Fibroblast of mammary gland (primary cell): Measurements from ENCODE around the gene KRT2.

Experiments used
- DNase-seq: peaks from one replicate; pipeline ENCODE4 v3.0.0-alpha.2; 2010; ENCODE audit warnings: low read depth
- H3K4me3 ChIP-seq: 2 replicates; pipeline ENCODE4 v1.5.1; 2011; ENCODE audit warnings: low read depth, mild to moderate bottlenecking, low read length, moderate library complexity; ENCODE audit not compliant: control insufficient read depth
- TF ChIP-seq, protein P1 (sequence below): conservative IDR thresholded peaks from 2 replicates; pipeline ENCODE4 v1.5.1; 2011; ENCODE audit warnings: low read depth, low read length, inconsistent platforms; ENCODE audit not compliant: control insufficient read depth, insufficient read depth

Gene KRT2

GRCh38 chr12:52613384-52614030, 38.5 kb downstream of the KRT2 start:
- TF ChIP-seq, protein P1, sequence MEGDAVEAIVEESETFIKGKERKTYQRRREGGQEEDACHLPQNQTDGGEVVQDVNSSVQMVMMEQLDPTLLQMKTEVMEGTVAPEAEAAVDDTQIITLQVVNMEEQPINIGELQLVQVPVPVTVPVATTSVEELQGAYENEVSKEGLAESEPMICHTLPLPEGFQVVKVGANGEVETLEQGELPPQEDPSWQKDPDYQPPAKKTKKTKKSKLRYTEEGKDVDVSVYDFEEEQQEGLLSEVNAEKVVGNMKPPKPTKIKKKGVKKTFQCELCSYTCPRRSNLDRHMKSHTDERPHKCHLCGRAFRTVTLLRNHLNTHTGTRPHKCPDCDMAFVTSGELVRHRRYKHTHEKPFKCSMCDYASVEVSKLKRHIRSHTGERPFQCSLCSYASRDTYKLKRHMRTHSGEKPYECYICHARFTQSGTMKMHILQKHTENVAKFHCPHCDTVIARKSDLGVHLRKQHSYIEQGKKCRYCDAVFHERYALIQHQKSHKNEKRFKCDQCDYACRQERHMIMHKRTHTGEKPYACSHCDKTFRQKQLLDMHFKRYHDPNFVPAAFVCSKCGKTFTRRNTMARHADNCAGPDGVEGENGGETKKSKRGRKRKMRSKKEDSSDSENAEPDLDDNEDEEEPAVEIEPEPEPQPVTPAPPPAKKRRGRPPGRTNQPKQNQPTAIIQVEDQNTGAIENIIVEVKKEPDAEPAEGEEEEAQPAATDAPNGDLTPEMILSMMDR: no peak
- no peak overlapping the region for H3K4me3 ChIP-seq
- no peak for DNase-seq

DNA sequence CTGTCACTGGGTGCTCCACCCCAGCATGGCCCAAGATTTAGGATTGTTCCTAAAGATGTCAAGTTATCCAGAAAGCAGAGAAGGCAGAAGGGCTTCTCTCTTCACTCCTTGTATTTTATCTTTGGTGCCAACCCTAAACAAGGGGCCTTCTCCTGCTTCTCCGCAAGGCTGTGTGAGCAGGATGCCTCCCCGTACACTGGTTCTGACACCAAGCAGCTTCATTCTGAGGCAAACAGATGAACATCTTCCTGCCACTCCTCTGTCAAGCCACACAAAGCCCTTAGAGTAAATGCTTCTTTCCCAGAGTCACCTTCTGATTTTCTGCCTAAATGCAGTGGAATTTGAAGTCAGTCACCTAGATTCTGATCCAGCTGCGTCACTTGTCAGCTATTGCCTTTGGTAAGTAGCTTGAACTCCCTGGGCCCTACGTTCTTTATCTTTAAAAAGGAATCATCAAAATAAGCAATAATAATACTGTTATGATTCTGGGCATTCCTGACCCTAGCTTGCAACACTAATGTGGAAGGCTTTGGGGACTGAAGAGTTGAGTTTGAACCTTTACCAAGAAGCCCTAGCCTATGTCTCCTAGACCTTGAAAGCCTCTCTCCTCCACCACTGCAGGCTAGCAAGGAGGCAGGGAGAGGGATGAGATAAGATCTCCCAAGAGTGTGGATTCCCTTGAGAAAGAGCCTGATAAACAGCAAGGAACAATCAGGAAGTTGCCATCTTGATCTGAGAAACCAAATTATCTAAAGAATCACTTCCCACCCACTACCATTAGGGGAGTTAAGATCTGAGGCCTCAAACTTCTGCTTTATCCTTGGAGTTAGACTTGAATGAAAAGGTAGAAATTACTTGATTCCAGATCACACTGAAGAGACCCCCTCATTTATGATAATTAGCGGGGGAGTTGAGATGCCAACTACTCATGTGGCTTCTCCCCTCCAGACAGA, 39.3 kb downstream of the KRT2 start:
- TF ChIP-seq, protein P1: no peak
- DNase-seq: no peak
- H3K4me3 ChIP-seq: no peak overlapping the region

- DNase-seq: no peak
- H3K4me3 ChIP-seq: no peak overlapping the region
- TF ChIP-seq, protein P1: no peak
Observed at GRCh38 chr12:52611080-52611468, 40.9 kb downstream of the KRT2 start.

DNA sequence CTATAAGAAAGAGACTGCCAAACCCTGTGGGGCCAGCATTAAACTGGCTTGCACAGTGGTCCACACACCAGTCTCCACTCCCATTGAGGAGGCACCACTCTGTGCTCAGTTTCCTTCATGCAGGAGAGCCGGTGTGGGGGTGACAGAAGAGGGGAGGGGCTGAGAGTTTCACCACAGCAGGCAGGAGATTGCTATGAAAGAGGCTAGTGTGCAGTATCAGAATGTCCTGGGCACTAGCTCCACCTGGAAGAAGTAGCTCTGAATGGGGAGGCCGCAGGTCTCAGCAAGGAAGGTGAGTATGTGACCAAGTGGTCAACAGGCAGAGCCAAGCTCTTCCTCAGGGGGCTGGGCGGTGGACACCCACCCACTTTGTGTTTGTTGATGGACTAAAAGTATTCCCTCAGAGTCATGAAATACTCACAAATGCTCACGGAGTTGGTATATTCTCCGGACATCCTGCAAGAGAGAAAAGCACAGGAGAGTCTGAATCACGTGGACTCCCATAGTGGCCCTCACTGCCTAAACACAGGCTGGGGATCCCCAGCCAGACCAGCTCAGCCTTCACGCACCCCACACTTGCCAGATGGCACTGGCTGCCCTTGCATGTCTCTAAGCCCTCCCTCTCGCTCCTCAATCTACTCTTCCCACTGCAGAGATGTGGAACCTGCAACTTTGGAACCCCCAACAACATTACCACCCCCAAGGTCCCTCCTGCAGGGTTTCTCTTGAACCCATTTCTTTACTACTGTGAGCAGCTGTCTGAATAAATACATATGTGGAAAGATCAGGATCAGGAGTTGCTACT, 43.0 kb downstream of the KRT2 start:
- TF ChIP-seq, protein P1: no peak
- H3K4me3 ChIP-seq: no peak overlapping the region
- no peak for DNase-seq

DNA sequence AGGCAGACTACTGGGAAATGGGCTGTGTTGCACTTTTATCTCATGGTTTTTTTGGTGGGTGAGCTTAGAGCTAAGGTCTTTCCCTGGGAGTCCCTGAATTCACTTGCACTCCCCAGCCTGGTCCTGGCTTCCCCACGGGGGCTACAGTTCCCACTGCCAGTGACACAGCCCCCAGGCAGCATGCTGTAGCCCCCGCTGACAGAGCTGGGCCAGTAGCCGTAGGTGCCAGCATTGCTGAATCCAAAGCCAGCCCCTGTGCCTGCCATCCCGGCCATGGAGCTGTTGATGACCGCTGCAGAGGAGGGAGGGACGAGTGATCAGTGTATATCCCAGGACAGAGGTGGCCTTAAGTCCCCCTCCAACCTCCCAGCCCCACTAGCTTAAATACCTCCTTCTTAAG, 43.9 kb downstream of the KRT2 start:
- TF ChIP-seq, protein P1: no peak
- DNase-seq: no peak
- H3K4me3 ChIP-seq: no peak overlapping the region

DNA sequence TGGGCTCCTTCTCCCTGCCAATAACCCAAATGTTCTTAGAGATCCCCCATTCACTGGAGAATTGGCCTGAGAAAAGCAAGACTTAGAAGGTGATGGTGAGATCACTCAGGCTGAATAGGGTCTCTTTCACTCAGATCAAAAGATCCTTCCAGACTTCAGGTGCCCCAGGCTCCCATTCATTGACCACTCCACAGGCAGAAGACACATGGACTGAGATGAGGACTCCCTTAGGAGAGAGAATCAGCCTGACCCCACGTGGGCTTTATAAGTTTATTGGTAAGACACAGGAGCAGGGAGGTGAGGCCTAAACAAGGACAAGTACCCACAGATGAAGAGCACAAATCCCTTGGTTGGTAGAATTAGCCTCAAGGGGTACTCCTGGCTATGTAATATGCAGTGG, 44.7 kb downstream of the KRT2 start:
- TF ChIP-seq, protein P1: no peak
- no peak overlapping the region for H3K4me3 ChIP-seq
- no peak for DNase-seq
